Measurements from ENCODE around the gene DACT2.
"Not testable (repeated sequence)": the region's sequence is repeated elsewhere in the genome, so short reads cannot be mapped to it uniquely, and the experiment has no call there.

Gene DACT2

DNA sequence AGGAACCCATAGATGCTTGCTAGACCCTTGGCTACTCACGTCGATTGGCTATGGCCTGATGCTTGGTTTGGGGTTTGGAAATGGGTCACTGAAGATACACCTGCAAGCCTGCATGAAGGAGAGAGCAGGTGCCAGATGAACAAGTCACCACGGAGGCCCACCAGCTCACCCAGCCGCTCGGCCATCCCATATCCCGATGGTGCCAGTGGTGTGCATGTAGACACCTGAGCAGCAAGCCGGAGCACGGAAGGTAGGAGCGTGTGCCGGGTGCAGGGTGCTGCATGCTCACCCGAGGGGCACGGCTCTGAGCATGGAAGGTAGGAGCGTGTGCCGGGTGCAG, 35.9 kb downstream of the DACT2 start:
- in situ Hi-C loops (cut with MboI; ENCODE audit: low sequenced_read_pairs): no loop called here

DNA sequence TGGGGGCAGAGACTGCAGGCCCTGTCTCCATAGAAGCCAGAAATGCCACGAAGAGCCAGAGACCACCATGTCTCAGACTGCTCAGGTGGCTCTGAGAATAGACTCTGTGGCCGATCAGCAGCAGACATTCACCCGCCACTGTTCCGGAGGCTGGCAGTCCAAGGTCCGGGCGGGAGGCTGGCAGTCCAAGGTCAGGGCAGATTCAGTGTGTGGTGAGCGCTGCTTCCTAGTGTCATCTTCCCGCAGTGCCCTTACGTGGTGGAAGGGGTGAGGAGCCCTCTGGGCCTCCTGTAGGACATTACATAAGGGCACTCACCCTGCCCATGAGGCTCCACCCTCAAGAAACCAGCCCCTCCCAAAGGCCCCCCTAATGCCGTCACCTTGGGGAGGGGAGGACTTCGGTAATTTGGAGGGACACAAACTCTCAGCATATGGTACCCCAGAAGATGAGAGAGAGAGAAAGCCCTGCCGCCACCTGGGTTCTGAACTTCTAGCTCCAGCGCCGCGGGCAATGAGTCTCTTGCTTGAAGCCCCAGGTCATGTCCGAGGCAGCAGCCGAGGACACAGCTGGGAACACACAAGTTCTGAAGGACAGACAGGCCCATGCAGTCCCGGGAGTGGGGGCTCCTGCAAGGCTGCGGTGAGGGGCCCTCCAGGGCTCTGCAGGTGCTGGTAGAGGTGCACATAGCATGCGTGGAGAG, 36.4 kb downstream of the DACT2 start:
- in situ Hi-C loops (cut with MboI; ENCODE audit: low sequenced_read_pairs): no loop called here

DNA sequence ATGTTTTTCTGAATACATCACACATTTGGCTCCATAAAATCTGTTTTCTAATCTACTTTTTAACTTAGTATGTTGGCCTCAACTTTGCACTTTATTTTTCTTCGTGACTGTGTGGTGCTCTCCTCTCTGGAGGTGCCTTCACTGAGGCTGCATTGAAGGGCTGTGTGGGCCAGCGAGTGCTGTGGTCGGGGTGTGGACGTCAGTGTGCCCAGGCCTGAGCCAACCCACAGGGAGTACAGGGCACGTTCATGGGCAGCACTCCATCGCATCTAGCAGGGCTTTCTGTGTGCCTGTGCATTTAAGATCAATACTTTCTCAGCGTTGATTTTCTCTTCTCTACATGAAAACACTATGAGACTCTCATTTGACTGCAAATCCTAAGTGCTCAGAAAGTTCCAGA, 37.8 kb downstream of the DACT2 start:
- in situ Hi-C loops (cut with MboI; ENCODE audit: low sequenced_read_pairs): no loop called here

DNA sequence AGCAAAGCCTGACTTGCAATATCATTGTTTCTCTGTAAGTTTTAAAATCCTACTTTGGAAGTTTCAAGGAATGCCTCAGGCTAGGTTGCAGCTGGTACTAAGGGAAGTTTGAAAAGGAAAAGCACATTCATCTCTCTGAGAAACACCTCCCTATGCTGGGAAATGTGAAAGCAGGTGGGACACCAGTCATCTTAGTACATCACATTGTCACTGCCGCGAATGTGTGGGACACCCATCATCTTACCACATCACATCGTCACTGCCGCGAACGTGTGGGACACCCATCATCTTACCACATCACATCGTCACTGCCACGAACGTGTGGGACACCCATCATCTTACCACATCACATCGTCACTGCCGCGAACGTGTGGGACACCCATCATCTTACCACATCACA, 38.3 kb downstream of the DACT2 start:
- in situ Hi-C loops (cut with MboI; ENCODE audit: low sequenced_read_pairs): not testable (repeated sequence)

DNA sequence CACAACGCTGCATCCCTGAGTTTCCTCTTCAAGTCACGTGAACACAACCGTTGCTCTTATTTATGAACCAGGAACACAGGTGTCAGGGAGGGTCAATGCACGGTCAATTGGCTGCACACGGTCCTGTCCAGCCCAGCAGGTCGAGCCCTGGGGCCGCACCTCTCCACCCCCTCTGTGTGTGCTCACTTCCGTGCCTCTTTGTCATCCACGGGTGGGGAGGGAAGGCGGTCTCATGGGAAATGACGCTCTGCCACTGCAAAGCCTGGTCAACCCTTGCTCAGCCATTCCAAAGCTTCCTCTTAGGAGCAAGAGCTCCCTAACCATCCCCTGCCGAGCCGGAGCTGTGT, 38.7 kb downstream of the DACT2 start:
- in situ Hi-C loops (cut with MboI; ENCODE audit: low sequenced_read_pairs): no loop called here

DNA sequence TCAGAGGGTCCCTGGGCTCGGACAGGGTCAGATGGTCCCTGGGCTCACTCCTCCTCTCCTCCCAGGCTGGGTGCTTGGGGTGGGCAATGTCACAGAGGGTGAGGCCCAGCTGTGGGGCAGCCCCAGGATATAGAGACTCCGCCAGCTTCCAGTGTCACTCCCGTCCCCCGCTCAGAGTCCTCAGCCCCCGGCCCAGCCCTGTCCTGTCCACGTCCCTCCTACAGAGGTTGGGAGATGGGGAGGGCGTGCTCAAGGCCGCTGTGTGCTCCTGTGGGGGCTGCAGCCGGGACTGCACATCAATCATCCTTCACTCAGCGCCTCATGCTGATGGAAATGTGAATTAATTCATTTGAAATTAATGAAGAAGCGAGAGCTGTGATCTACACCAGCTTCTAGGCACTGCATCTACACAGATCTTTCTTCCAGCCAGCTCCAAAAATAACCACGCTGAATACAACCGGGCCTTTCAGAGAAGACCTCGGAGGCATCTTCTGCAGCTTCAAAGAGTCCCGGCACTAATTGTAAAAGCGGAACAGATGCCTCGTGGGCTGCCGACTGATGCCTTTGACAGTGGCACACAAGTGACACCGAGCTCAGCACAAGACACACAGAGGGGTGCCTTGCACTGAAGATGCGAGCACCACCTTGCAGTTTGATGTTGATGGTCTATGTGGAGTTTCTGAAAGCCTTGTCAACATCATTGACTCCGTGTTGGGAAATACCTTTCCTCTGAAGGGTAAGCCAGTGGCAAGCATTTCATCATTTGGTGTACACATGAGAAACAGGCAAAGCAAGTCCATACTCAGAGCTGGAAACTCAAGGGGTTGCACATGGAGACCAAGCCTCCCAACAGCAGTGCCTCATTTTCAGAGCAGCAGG, 39.3 kb downstream of the DACT2 start:
- in situ Hi-C loops (cut with MboI; ENCODE audit: low sequenced_read_pairs): no loop called here

DNA sequence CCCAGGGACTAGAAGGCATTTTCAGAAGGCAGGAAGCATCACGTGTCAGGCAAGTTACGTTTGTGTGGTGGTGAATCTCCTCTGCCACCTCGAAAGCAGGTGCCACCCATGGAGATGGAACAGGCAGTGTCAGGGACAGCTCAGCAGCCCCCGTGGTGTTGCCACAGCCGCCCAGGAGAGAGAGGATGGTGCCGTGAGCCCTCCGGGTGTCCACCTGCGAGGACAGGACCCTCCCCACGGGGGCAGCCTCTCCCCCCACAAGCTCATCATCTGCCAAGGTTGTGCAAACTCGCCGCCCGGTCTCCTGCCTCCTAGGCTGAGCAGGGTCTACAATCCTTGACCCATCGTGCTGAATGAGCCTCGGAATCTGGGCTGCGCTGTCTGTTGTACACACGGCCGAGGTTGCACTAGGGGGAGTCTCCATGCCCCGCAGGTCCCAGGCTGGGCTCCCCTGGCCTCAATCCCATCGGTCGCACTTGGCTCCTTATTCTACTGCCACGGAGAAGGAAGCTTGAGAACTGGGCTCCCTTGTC, 40.1 kb downstream of the DACT2 start:
- in situ Hi-C loops (cut with MboI; ENCODE audit: low sequenced_read_pairs): no loop called here

DNA sequence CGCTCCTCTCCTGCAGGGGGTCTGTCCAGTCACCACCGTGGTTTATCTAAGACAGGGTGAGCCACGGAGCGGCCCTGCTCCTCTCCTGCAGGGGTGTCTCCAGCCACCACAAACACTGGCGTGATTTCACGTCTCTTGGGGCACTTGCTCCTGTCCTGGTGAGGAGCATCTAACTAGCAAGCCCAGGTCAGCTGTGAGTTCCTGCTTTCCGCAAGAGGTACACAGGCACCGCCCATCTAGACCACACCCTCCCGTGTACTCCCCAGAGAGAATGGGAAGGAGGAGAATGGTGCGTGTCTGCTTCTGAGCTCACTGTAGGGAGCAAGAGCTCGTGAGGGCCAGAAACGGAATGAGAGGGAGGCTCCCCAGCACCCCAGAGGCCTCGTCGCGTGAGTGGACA, 40.7 kb downstream of the DACT2 start:
- in situ Hi-C loops (cut with MboI; ENCODE audit: low sequenced_read_pairs): no loop called here

DNA sequence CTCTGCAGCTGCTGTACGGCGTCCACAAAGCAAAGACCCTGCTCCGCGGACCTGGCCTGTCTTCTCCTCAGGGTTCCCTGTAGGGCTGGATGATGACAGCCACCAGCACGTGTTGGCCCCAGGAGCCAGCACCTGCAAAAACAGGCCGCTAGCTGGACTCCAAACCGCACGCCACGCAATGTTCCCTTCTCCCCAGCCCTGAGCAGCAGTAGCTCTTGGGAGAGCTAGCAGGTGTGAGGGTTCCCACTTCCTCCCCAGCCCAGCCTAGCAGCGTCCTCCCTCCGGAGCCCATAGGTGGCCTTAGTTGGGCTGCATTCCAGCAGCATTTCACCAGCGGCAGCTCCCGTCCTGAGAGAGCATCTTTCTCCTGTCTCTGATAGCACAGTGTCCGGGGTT, 42.3 kb downstream of the DACT2 start:
- in situ Hi-C loops (cut with MboI; ENCODE audit: low sequenced_read_pairs): no loop called here

DNA sequence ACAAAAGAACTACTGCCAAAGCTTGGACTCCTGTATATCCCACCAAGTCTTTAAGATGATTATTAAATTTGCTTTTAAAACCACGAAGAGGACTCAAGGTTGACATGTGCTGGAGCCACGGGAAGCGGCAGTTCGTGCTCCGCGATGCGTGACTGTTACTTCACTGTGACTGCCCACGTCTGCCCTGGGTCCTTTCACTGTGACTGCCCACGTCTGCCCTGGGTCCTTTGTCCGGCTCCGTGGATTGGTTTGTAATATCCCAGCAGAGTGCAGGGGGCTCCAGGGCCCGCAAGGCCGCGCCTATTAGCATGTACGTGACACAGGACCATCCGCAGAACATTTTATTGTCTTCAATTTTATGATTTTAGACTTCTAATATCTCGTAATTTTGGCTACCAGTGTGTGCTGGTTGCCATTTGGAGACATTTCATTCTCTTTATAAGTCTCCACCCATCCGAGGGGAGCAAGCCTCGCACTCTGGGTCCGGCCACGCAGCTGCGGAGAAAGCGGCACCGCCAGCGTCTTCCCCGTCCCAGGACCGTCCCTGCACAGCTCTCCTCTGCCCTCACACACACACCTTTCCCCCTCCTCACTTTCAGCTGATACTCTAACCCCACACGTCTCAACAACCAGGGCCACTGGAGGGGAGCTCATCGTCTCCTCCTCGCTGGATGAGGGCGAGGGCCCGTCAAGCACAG, 42.9 kb downstream of the DACT2 start:
- in situ Hi-C loops (cut with MboI; ENCODE audit: low sequenced_read_pairs): no loop called here

DNA sequence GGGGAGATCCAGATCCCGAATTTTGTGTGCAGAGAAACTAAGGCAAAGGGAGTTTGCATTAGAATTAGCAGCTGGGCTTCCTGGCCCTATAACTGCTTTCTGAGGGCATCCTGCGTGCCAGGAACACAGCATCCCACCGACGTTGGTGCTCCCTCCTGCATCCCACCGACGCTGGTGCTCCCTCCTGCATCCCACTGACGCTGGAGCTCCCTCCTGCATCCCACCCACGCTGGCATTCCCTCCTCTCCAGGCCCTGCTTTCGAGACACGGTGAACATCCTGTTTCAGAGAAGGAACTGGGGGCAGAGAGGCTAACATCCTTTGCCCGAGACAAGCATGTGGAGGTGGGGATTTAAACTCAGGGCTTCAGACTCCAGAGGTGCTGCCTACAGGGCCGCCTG, 44.4 kb downstream of the DACT2 start:
- in situ Hi-C loops (cut with MboI; ENCODE audit: low sequenced_read_pairs): no loop called here

DNA sequence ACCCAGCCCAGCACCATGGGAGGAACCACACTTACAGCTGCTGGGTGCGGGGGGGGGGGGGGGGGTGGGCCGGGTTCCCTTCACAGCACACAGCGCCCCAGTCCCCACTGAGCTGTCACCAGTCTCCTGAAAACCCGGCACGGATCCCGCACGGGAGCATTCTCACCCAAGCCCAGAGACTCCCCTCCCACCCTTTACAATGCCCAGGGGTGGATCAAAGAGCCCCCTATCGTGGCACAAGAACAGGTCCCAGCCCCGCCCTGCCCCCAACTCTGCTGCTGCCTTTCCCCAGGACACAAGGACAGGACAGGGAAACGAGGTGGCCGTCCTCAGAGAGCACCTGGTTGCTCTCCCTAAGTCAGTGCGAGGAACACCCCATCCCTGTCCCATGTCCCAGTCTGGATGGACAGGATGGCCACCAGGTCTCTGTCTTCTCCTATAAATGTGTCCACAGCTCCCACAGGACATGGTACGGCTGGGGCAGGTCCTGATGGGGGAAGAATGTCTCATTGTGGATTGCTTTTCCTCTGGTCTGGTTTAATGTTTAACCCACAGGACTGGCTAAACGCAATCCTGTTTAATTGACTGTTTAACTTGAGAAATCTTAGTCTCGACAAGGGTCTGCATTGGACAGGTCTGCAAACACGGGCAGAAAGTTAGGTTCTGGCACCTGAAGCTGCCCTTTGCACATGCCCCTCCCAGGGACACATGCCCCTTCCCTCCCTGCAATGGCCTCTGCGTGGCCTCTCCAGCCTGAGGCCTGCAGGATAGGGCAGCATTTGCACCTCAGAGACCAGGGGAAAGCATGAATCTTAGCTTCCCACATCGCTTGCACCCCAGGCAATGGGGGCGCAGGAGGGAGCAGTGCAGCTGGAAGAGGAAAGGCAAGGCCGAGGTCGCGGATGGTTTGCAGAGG, 45.3 kb downstream of the DACT2 start:
- in situ Hi-C loops (cut with MboI; ENCODE audit: low sequenced_read_pairs): no loop called here

DNA sequence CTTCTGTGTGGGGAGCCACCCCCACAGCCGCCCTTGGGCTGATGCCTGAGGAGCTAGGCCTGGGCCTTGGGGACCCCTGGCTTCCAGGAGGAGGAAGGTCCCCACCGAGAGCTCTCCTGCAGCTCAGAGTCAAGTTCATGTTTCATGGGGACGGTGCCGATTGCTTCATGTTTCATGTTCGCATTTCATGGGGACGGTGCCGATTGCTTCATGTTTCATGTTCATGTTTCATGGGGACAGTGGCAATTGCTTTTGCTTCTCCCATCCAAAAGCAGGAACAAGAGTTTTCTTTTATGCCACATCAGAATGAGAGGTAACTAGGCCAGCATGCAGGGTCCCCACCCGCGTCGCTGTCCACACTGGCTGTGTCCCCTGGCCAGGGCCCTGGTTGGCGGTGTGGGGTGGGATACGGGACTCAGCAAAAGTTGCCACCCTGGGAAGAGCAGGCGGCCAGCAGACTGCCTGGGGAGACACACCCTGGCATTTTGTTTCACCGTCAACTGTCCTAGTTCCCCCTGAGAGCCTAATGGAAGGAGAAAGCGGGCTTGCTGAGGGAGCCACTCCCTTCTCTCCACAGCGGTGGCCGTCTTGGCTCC, 46.0 kb downstream of the DACT2 start:
- in situ Hi-C loops (cut with MboI; ENCODE audit: low sequenced_read_pairs): no loop called here

DNA sequence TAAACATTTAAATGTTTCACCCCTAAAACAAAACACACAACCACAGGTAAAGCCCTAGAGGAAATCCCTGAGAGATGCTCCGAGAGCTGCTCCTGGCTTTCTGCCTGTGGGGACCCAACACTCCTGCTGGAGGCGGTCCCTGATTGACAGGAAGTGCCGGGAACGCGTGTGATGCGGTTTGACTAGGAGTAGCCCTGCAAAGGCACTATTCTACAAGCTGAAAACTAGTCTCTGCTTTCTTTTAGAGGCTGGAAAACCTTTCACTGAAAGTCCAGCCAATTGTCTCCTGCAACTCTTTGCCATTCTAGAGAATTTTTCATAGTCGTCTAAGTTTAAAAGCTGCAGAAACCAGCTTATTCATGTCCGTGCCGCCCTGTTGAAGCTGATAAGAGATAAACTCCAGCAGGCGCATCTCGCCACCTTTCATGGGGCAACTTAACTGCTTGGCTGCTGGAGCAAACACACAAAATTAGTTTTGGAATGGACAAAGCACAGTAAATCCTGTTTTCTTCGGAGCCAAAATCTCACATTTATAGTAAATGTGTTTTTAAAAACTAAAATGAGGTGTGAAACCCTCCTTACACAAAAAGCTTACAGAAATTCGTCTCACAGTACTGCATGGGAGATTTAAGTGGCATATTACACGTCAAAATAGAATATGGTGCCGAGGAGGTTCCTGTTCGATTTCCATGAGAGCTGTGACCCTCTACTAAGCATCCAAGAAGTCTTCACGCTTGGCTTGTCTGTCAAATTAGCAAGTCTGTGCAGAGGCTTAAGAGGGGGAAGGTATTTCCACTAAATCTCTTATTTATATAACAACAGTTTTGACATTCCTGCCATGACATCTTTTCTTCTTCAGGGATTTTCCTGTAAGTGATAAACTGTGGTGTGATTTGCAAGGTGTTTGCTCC, 46.9 kb downstream of the DACT2 start:
- in situ Hi-C loops (cut with MboI; ENCODE audit: low sequenced_read_pairs): no loop called here

DNA sequence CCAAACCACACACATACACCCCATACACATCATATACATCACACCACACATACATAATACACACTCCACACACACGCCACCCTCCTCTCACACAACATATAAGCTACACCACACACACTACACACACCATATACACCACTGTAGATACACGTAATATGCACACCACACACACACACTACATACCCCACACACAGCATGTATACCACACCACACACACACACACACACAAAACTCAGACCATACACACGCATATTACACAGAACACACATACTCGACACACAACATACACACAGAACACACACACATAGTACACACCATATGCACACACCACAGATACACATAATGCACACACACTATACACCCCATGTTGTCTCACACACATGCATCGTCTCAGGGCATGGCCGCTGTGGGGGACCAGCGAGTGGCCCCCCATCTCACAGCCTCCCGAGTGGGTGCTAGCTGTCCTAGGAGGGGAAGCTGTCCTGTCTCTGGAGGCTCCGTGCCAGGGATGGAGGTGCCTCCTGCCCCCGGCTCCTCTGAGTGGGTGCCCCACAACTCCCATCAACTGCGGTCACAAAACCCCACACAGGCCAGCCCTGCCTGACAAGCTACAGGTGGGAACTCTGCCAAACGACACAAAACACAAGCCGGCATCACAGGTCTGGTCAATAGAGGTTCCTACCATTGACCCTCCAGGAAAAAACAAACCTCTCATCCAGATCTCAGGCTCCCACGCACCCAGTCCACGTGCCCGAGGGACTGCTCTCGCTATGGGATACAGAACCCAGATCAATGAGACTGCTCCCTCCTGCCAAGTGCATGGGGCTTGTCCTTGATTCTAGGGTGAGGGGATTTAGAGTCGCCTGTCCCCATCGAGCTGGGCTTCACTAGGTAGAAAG, 49.1 kb downstream of the DACT2 start:
- in situ Hi-C loops (cut with MboI; ENCODE audit: low sequenced_read_pairs): no loop called here

DNA sequence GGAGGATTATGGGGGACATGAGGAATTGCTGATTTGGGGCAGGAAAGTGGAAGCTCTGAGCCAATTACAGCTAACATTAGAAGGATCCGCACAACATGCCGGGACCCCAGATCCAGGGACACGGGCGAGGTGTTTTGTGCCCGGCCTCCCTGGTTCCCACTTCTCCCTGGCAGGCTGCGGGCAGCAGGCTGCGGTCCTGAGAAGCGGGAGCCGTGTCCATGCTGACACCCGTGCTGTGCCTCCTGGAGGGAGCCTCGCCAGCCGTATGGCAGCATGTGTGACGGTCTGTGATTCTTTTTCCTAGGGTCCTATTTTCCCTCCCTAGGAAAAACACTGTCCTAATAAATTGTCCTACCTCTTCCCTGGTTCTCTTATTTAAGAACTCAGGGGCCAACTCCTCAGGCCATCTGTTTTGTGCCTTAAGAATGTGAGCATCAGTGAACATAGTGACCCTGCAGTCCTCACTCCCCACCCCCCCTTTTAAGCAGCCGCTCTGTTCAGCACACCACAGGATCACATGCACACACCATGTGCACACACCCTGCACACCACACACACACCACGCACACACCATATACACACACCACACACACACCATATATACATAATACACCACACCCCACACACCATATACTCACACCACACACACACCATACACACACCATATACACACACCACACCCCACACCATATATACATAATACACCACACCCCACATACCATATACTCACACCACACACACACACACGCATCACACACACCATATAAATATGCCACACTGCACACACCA, 49.9 kb downstream of the DACT2 start:
- in situ Hi-C loops (cut with MboI; ENCODE audit: low sequenced_read_pairs): no loop called here

DNA sequence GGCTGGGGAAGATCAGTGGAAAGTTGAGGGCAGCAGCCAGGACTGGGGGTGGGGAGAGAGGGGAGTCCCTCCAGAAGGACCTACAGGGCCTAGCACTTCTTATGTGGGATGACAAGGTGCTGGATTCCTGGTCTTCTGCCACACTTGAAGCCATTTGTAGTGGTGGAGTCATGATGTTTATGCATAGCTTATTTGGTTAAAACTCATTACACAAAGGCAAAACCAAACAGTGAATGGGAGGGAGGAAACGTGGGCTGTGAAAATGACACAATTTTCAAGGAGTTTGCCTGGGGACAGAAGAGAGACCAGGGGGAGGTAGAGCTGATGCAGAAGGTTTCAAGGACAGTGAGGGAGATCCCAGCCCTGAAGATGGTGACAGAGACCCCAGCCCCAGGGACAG, 50.8 kb downstream of the DACT2 start:
- in situ Hi-C loops (cut with MboI; ENCODE audit: low sequenced_read_pairs): no loop called here

DNA sequence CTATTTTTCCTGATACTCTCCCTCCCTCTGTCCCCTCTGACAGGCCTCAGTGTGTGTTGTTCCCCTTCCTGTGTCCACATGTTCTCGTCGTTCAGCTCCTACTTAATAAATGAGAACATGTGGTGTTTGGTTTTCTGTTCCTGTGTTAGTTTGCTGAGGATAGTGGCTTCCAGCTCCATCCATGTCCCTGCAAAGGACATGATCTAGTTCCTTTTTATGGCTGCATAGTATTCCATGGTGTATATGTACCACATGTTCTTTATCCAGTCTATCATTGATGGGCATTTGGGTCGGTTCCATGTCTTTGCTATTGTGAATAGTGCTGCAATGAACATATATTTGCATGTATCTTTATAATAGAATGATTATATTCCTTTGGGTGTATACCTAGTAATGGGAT, 51.8 kb downstream of the DACT2 start:
- in situ Hi-C loops (cut with MboI; ENCODE audit: low sequenced_read_pairs): not testable (repeated sequence)
